K562 (cell line): ENCODE results near the gene GRPR. TPM values are rescaled to one million over a fixed set of nuclear protein-coding genes. Genes with fewer than 3 reads are reported as not detected.

Experiments used
- ATAC-seq: fragments of 200-7000 bp; cut with Tn5 transposase; 3 replicates; pipeline ENCODE4 v1.9.1; 2020; ENCODE audit warnings: moderate library complexity
- BruUV-seq: library from RNA; stranded (reverse); fragments of 400-500 nt; replicated peaks from 2 replicates; lab custom pipeline; 2021; lab: Mats Ljungman, UMichigan
- CTCF ChIA-PET: fragments of 300-600 bp; formaldehyde crosslinking; extraction: SDS; loops from one replicate; lab custom pipeline; 2021; ENCODE audit warnings: low intra/inter-chr PET ratio; lab: Yijun Ruan, JAX
- POLR2A ChIA-PET: fragments of 300-600, 350-650 bp; sonication (Branson Sonifier 250); formaldehyde crosslinking; extraction: SDS; loops from one replicate; lab custom pipeline; 2021; ENCODE audit warnings: antibody characterized with exemption, inconsistent platforms; lab: Yijun Ruan, JAX
- DNase-seq, 4 experiments: peaks; one replicate each; pipeline versions ENCODE4 v3.0.0 to v3.0.0-alpha.2; 2011 to 2018; ENCODE audit warnings: low spot score in 3 of 4, mixed read lengths in 3 of 4; ENCODE audit errors: extremely low read depth in 1 of 4
- FAIRE-seq: peaks from 2 replicates; lab custom pipeline; 2011; peaks lifted over from hg19 to GRCh38; lab: Jason Lieb, UNC
- H2AFZ ChIP-seq: 2 replicates; pipeline ENCODE4 v1.6.0; 2011; ENCODE audit warnings: low read depth, low read length, control low read depth, inconsistent platforms
- H3K27ac ChIP-seq: fragments of 200-600 bp; 3 replicates; pipeline ENCODE4 v1.8.0; 2011; ENCODE audit warnings: low read depth, mild to moderate bottlenecking, control low read depth, inconsistent platforms, low read length, moderate library complexity, mixed read lengths; ENCODE audit errors: extremely low read depth
- H3K27me3 ChIP-seq, 2 experiments: fragments of 300-600 bp in 1 of 2; 2 replicates in 1 of 2; 3 replicates in 1 of 2; pipeline versions ENCODE4 v1.6.0 to v1.8.0; 2011; ENCODE audit warnings: inconsistent platforms in 2 of 2, low read length in 2 of 2, mild to moderate bottlenecking in 1 of 2, mixed read lengths in 1 of 2, moderate library complexity in 1 of 2; ENCODE audit not compliant: control insufficient read depth in 2 of 2, insufficient read depth in 2 of 2
- H3K36me3 ChIP-seq: fragments of 300-600 bp; 3 replicates; pipeline ENCODE4 v1.8.0; 2011; ENCODE audit warnings: mild to moderate bottlenecking, low read length, inconsistent platforms; ENCODE audit not compliant: control insufficient read depth, insufficient read depth
- H3K4me1 ChIP-seq, 2 experiments: fragments of 200-600 bp in 1 of 2; replicated peaks in 1 of 2; 2 replicates in 1 of 2; 3 replicates in 1 of 2; pipeline versions ENCODE4 v1.5.1 to v1.8.0; 2011; ENCODE audit warnings: inconsistent platforms in 2 of 2, low read length in 2 of 2, mild to moderate bottlenecking in 1 of 2, mixed read lengths in 1 of 2, moderate library complexity in 1 of 2; ENCODE audit not compliant: control insufficient read depth in 2 of 2, insufficient read depth in 2 of 2
- H3K4me2 ChIP-seq: 2 replicates; pipeline ENCODE4 v1.6.1; 2011; ENCODE audit warnings: low read length, control low read depth, inconsistent platforms, mixed read lengths; ENCODE audit not compliant: insufficient read depth
- H3K4me3 ChIP-seq: fragments of 200-600 bp; sonication (generic), shearing (Covaris generic); 2 replicates; pipeline ENCODE4 v1.5.1; 2016; ENCODE audit warnings: control low read depth, inconsistent platforms
- H3K79me2 ChIP-seq: fragments of 200-600 bp; 3 replicates; pipeline ENCODE4 v1.8.0; 2011; ENCODE audit warnings: low read length, inconsistent platforms; ENCODE audit not compliant: control insufficient read depth, insufficient read depth
- H3K9ac ChIP-seq, 2 experiments: 2 replicates each; pipeline versions ENCODE4 v1.6.0 to v1.6.1; 2011; ENCODE audit warnings: low read depth in 2 of 2, low read length in 2 of 2, control low read depth in 1 of 2, inconsistent platforms in 1 of 2, mild to moderate bottlenecking in 1 of 2, mixed read lengths in 1 of 2; ENCODE audit not compliant: insufficient read depth in 1 of 2
- H3K9me1 ChIP-seq: one replicate; pipeline ENCODE4 v1.6.0; 2011; ENCODE audit warnings: inconsistent platforms, mild to moderate bottlenecking, low read length, moderate library complexity; ENCODE audit not compliant: control insufficient read depth, insufficient read depth
- H3K9me3 ChIP-seq: replicated peaks from 2 replicates; pipeline ENCODE4 v1.5.1; 2011; ENCODE audit warnings: low read depth, low read length, inconsistent platforms; ENCODE audit not compliant: control insufficient read depth, insufficient read depth
- H4K20me1 ChIP-seq: replicated peaks from 2 replicates; pipeline ENCODE4 v1.6.1; 2011; ENCODE audit warnings: low read length, inconsistent platforms, mixed read lengths; ENCODE audit not compliant: control insufficient read depth, insufficient read depth
- ATF7 ChIP-seq: fragments of 450-650 bp; IDR thresholded peaks from 2 replicates; pipeline ENCODE4 v1.7.1; 2014; ENCODE audit warnings: mild to moderate bottlenecking, moderate library complexity
- JUN ChIP-seq, 2 experiments: sonication (generic) in 1 of 2; formaldehyde crosslinking in 1 of 2; IDR thresholded peaks; 2 replicates each; pipeline versions ENCODE4 v1.6.1 to v1.8.0; 2012 to 2022; ENCODE audit warnings: borderline replicate concordance in 2 of 2, mild to moderate bottlenecking in 2 of 2, improper control_type of control experiment in 1 of 2, low read depth in 1 of 2, low read length in 1 of 2, missing genetic modification reagents in 1 of 2
- JUND ChIP-seq, 2 experiments: IDR thresholded peaks; 2 replicates in 1 of 2; 3 replicates in 1 of 2; pipeline ENCODE4 v1.6.1; 2011; ENCODE audit warnings: borderline replicate concordance in 2 of 2, low read depth in 2 of 2, low read length in 2 of 2, improper control_type of control experiment in 1 of 2, missing biosample characterization in 1 of 2, missing genetic modification characterization in 1 of 2, missing genetic modification reagents in 1 of 2
- PHF21A ChIP-seq: fragments of 450-650 bp; IDR thresholded peaks from 2 replicates; pipeline ENCODE4 v1.6.1; 2017; ENCODE audit warnings: low read depth, borderline replicate concordance
- TRIM28 ChIP-seq: fragments of 450-650 bp; IDR thresholded peaks from 2 replicates; pipeline ENCODE4 v1.6.1; 2017
- ZNF133 ChIP-seq: fragments of 250-450 bp; sonication (Bioruptor Pico); IDR thresholded peaks from 2 replicates; pipeline ENCODE4 v1.4.0; 2020; ENCODE audit warnings: mild to moderate bottlenecking
- ZNF140 ChIP-seq: fragments of 250-450 bp; sonication (Bioruptor Pico); IDR thresholded peaks from 2 replicates; pipeline ENCODE4 v1.8.0; 2021; ENCODE audit warnings: moderate library complexity, mild to moderate bottlenecking, inconsistent platforms
- ZNF23 ChIP-seq: fragments of 250-450 bp; sonication (Bioruptor Pico); IDR thresholded peaks from 2 replicates; pipeline ENCODE4 v1.4.0; 2020; ENCODE audit warnings: mild to moderate bottlenecking
- WGBS: fragments of 100-300 bp; shearing (Covaris generic); methylation state at CpG from one replicate; pipeline ENCODE4 v1.1.6; 2016; ENCODE audit warnings: low coverage, mixed read lengths; ENCODE audit not compliant: insufficient coverage; ENCODE audit errors: missing lambda C conversion rate; 5-methylcytosine and 5-hydroxymethylcytosine counted together
- in situ Hi-C: fragments of 300-500 bp; cut with MboI; formaldehyde crosslinking; loops from 4 replicates; pipeline ENCODE4 v1.15.0; 2018; ENCODE audit warnings: inconsistent platforms, mixed read lengths
- intact Hi-C: fragments of 100-400 bp; cut with micrococcal nuclease; formaldehyde crosslinking; loops from 2 replicates; pipeline ENCODE4 v1.14.2; 2022
- polyA plus RNA-seq, 8 experiments: library from polyadenylated mRNA; depleted of rRNA in 4 of 8; stranded (reverse) in 5 of 8; unstranded in 3 of 8; fragments of >200 nt; fragmentation: Nextera tagmentation in 2 of 8; fragmentation: Illumina TruSeq in 1 of 8; extraction: Ambion mirVana in 2 of 8; extraction: Trizol in 1 of 8; gene quantifications; 2 replicates each; pipeline versions ENCODE4 v1.2.1 to v1.2.3, GENCODE V29; 2011 to 2014; ENCODE audit warnings: inconsistent platforms in 1 of 8, missing spikeins in 1 of 8
- total RNA-seq, 7 experiments: library from RNA; depleted of rRNA in 6 of 7; stranded (reverse); fragments of >200 nt in 6 of 7; fragmentation: Illumina TruSeq in 2 of 7; extraction: Trizol in 2 of 7; gene quantifications; 2 replicates each; pipeline versions ENCODE4 v1.2.1 to v1.2.3, GENCODE V29; 2011 to 2021; ENCODE audit warnings: low replicate concordance in 1 of 7
- TF ChIP-seq, protein P1 (sequence below): fragments of 450-650 bp; IDR thresholded peaks from 2 replicates; pipeline ENCODE4 v1.6.1; 2016; ENCODE audit warnings: missing biosample characterization, missing genetic modification characterization
- TF ChIP-seq, protein P2 (sequence below): sonication (generic); formaldehyde crosslinking; IDR thresholded peaks from 2 replicates; pipeline ENCODE4 v1.8.1; 2022; ENCODE audit warnings: missing genetic modification reagents

Gene GRPR
- total and polyA plus RNA-seq, 9 of the 15 experiments (the other 6 are each of a cell fraction or from before 2014, with no cell fraction given) = 0.06 to 0.11 TPM; not detected in 7

DNA sequence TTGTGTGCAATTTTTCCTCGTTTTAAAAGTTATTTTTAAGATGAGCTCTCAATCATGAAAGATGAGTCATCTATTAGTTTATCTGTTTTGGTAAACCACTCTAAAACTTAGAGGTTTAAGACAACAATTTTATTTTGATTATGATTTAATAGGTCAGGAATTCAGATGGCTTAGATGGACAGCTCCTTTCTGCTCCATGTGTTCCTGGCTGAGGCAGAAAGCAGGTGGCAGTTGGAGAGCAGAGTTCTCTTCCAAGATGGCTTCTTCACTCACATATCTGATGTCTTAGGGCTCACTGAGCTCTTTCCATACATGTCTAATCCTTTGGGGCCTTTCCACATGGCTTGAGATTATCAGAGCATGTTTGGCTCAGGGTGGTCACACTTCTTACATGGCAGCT lies 48.3 kb upstream of the GRPR start (continued):
- no peak for TF ChIP-seq ATF7
- TF ChIP-seq ZNF133 (CRISPR knock-in tag) = no peak
- no peak for TF ChIP-seq JUN (IDR thresholded peaks at IDR 0.05; ENCODE audit: borderline replicate concordance, low read depth, low read length)
- TF ChIP-seq JUN (CRISPR knock-in tag; IDR thresholded peaks at IDR 0.05; ENCODE audit: borderline replicate concordance) = no peak
- TF ChIP-seq JUND (IDR thresholded peaks at IDR 0.05; ENCODE audit: borderline replicate concordance, low read depth, low read length) = no peak
- TF ChIP-seq JUND (tag; IDR thresholded peaks at IDR 0.05; ENCODE audit: borderline replicate concordance, low read depth, low read length) = no peak
- TF ChIP-seq, protein P1, sequence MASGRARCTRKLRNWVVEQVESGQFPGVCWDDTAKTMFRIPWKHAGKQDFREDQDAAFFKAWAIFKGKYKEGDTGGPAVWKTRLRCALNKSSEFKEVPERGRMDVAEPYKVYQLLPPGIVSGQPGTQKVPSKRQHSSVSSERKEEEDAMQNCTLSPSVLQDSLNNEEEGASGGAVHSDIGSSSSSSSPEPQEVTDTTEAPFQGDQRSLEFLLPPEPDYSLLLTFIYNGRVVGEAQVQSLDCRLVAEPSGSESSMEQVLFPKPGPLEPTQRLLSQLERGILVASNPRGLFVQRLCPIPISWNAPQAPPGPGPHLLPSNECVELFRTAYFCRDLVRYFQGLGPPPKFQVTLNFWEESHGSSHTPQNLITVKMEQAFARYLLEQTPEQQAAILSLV (tag) = no peak
- no peak for TF ChIP-seq PHF21A
- TF ChIP-seq TRIM28 = no peak
- TF ChIP-seq, protein P2, sequence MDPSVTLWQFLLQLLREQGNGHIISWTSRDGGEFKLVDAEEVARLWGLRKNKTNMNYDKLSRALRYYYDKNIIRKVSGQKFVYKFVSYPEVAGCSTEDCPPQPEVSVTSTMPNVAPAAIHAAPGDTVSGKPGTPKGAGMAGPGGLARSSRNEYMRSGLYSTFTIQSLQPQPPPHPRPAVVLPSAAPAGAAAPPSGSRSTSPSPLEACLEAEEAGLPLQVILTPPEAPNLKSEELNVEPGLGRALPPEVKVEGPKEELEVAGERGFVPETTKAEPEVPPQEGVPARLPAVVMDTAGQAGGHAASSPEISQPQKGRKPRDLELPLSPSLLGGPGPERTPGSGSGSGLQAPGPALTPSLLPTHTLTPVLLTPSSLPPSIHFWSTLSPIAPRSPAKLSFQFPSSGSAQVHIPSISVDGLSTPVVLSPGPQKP (CRISPR knock-in tag) = no peak

DNA sequence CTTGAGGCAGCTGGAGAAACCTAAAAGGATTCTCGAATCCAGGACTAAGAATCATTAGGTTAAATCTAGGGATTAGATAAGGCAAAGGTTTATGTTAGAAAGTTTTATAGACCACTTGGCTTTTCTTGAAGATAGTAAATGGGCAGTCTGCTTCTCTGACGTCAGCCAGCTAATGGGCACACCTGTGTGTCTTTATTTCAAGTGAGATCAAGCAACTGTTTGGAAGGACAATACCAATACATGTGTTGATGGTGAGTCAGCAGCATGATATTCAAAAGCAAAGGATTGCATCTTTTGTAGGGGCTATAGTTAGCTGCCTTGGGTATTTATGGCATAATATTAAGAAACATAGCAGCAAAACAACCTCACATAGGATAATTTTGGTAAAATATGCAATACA lies 46.5 kb upstream of the GRPR start:
- DNase-seq (no peak), ATAC-seq (no peak), FAIRE-seq (no peak)
- no peak overlapping the region for H3K4me2 ChIP-seq
- H3K27me3 ChIP-seq = no peaks in the 10 kb centered on the region
- ChIA-PET POLR2A (no interaction called here), CTCF (no interaction called here)
- H3K9me3 ChIP-seq = no peaks in the 10 kb centered on the region
- no peaks in the 10 kb centered on the region for H3K4me1 ChIP-seq
- no peaks in the 10 kb centered on the region for H3K9me1 ChIP-seq
- H3K9ac ChIP-seq = no peak overlapping the region
- in situ Hi-C loops (no loop called here), intact Hi-C loops (no loop called here)
- no peak overlapping the region for H3K4me3 ChIP-seq
- H3K79me2 ChIP-seq = no peaks in the 10 kb centered on the region
- no peaks in the 10 kb centered on the region for H4K20me1 ChIP-seq
- no TSS peak for BruUV-seq
- H3K36me3 ChIP-seq = no peaks in the 10 kb centered on the region
- no peak for TF ChIP-seq ZNF140 (CRISPR knock-in tag)
- TF ChIP-seq ZNF23 = no peak
- H3K27ac ChIP-seq = no peak overlapping the region
- WGBS = 5% methylated on average over 2 of the region's 2 CpGs
- H2AFZ ChIP-seq = no peak overlapping the region
